CD4-positive, alpha-beta T cell treated with Interleukin-12 subunit alpha and Interleukin-12 subunit beta, for 1 hour (primary cell): ENCODE data around the gene DSCAML1.
"Not testable (repeated sequence)": the region's sequence is repeated elsewhere in the genome, so short reads cannot be mapped to it uniquely, and the experiment has no call there.

Experiments
- DNase-seq: peaks from one replicate; pipeline ENCODE4 v3.0.0-alpha.2; 2020

Gene DSCAML1

GRCh38 chr11:117817368-117818040 is 20.5 kb upstream of the DSCAML1 start:
- peak; percentile 88 for DNase-seq

GRCh38 chr11:117816846-117817367 is 19.9 kb upstream of the DSCAML1 start:
- no peak for DNase-seq

- DNase-seq, result no peak
Observed at GRCh38 chr11:117816151-117816741, 19.2 kb upstream of the DSCAML1 start.

GRCh38 chr11:117815262-117815803 is 18.3 kb upstream of the DSCAML1 start:
- peak; percentile 87 for DNase-seq

GRCh38 chr11:117814766-117815261 is 17.8 kb upstream of the DSCAML1 start:
- DNase-seq, result peak; percentile 86

GRCh38 chr11:117814204-117814765 is 17.3 kb upstream of the DSCAML1 start:
- DNase-seq, result no peak

- DNase-seq, result not testable (repeated sequence)
Observed at GRCh38 chr11:117810056-117810451, 13.0 kb upstream of the DSCAML1 start.

GRCh38 chr11:117809236-117810055 is 12.4 kb upstream of the DSCAML1 start:
- DNase-seq, result peak; percentile 50

GRCh38 chr11:117808784-117809183 is 11.8 kb upstream of the DSCAML1 start:
- no peak for DNase-seq

GRCh38 chr11:117807482-117808327 is 10.7 kb upstream of the DSCAML1 start:
- DNase-seq, result peak; percentile 77

- no peak for DNase-seq
Observed at GRCh38 chr11:117806846-117807245, 9.8 kb upstream of the DSCAML1 start.

- no peak for DNase-seq
Observed at GRCh38 chr11:117805045-117805444, 8.0 kb upstream of the DSCAML1 start.

GRCh38 chr11:117803896-117804295 is 6.9 kb upstream of the DSCAML1 start:
- DNase-seq, result no peak

GRCh38 chr11:117799634-117800033 is 2.6 kb upstream of the DSCAML1 start:
- no peak for DNase-seq

- DNase-seq, result no peak
Observed at GRCh38 chr11:117796456-117796871, 552 bp downstream of the DSCAML1 start.

GRCh38 chr11:117795638-117796455 is 1.2 kb downstream of the DSCAML1 start:
- DNase-seq, result no peak

- DNase-seq, result no peak
Observed at GRCh38 chr11:117794772-117795629, 2.0 kb downstream of the DSCAML1 start.

GRCh38 chr11:117794135-117794534 is 2.9 kb downstream of the DSCAML1 start:
- DNase-seq, result no peak

- no peak for DNase-seq
Observed at GRCh38 chr11:117793583-117793982, 3.4 kb downstream of the DSCAML1 start.

GRCh38 chr11:117792992-117793391 is 4.0 kb downstream of the DSCAML1 start:
- no peak for DNase-seq
